Progenitor cell of endocrine pancreas (in vitro differentiated cells): ENCODE data around the gene TCEAL1. TPM values are rescaled to one million over a fixed set of nuclear protein-coding genes. Genes with fewer than 3 reads are reported as not detected.
"Not testable (repeated sequence)": the region's sequence is repeated elsewhere in the genome, so short reads cannot be mapped to it uniquely, and the experiment has no call there.

Source experiments
- DNase-seq: peaks from one replicate; pipeline ENCODE4 v3.0.0; 2021; ENCODE audit warnings: low spot score; ENCODE audit not compliant: unreplicated experiment
- H3K27ac Mint-ChIP-seq: 2 replicates; pipeline ENCODE4 v1.8.0; 2021; ENCODE audit warnings: mild to moderate bottlenecking, moderate library complexity, mixed read lengths
- H3K27me3 Mint-ChIP-seq: 2 replicates; pipeline ENCODE4 v1.8.0; 2021; ENCODE audit warnings: mixed read lengths
- H3K36me3 Mint-ChIP-seq: 2 replicates; pipeline ENCODE4 v1.8.0; 2022; ENCODE audit warnings: mixed read lengths; ENCODE audit not compliant: insufficient read depth
- H3K4me1 Mint-ChIP-seq: 2 replicates; pipeline ENCODE4 v1.8.0; 2021; ENCODE audit warnings: low read depth, mixed read lengths
- H3K4me3 Mint-ChIP-seq: 2 replicates; pipeline ENCODE4 v1.8.0; 2021; ENCODE audit warnings: low read depth, mild to moderate bottlenecking, moderate library complexity, mixed read lengths
- H3K9me3 Mint-ChIP-seq: 2 replicates; pipeline ENCODE4 v1.8.0; 2021; ENCODE audit warnings: low read depth, mixed read lengths
- total RNA-seq: library from RNA; stranded (reverse); gene quantifications from 2 replicates; pipeline ENCODE4 v1.2.1, GENCODE V29; 2021
- TF ChIP-seq, protein P1 (sequence below): fragments of 200-600 bp; sonication (generic); IDR thresholded peaks from one replicate; pipeline ENCODE4 v1.5.0; 2021; ENCODE audit warnings: antibody characterized with exemption, mild to moderate bottlenecking; ENCODE audit not compliant: unreplicated experiment

The TCEAL1 gene
- total RNA-seq, 1 donor from 2014 or later = 21.5 TPM

DNA sequence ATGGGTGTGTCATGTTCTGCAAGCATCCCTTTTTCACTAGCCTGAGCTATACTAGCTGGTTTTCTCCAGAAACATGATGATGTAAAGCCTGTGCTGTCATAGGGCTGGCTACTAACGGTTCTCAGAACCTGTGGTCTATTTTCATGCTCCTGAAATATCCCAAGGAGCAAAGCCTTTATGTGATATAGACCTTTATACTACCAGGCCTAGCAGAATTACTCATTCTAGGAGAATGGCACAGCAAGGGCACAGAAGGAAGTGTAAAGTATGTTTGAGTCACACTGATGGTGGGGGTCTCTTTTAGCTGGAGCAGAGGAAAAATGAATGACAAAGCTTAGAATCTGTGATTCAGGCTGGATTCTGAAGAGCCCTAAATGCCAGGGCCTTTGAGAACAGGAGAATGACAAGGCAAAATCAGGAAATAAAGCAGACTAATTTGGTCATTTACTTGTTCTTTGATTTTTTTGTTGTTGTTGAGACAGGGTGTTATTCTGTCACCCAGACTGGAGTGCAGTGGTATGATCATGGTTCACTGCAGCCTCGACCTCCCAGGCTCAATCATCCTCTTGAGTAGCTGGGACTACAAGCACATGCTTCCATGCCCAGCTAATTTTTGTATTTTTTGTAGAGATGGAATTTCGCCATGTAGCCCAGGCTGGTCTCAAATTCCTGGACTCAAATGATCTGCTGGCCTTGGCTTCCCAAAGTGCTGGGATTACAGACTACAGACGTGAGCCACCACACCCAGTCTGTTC lies 11.8 kb downstream of the TCEAL1 start:
- Mint-ChIP-seq H3K4me1 (no peaks in the 10 kb centered on the region), H3K27ac (no peak overlapping the region), H3K27me3 (no peaks in the 10 kb centered on the region), H3K9me3 (no peaks in the 10 kb centered on the region), H3K36me3 (no peaks in the 10 kb centered on the region), H3K4me3 (no peak overlapping the region)
- TF ChIP-seq, protein P1, sequence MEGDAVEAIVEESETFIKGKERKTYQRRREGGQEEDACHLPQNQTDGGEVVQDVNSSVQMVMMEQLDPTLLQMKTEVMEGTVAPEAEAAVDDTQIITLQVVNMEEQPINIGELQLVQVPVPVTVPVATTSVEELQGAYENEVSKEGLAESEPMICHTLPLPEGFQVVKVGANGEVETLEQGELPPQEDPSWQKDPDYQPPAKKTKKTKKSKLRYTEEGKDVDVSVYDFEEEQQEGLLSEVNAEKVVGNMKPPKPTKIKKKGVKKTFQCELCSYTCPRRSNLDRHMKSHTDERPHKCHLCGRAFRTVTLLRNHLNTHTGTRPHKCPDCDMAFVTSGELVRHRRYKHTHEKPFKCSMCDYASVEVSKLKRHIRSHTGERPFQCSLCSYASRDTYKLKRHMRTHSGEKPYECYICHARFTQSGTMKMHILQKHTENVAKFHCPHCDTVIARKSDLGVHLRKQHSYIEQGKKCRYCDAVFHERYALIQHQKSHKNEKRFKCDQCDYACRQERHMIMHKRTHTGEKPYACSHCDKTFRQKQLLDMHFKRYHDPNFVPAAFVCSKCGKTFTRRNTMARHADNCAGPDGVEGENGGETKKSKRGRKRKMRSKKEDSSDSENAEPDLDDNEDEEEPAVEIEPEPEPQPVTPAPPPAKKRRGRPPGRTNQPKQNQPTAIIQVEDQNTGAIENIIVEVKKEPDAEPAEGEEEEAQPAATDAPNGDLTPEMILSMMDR = no peak
- DNase-seq = no peak

DNA sequence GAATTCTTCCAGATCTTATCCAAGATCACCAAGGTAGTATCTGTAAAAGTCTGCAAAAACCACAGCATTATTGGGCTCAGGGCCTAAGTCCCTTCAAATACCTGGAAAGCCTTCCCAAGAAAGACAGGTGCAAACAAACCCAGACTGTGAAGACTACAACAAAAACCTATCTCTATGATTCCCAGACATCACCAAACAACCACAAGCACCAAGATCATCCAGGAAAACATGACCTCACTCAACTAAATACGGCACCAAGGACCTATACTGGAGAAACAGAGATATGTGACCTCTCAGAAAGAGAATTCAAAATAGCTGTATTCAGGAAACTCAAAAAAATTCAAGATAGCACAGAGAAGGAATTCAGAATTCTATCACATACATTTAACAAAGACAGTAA lies 15.3 kb downstream of the TCEAL1 start:
- Mint-ChIP-seq H3K27ac (no peak overlapping the region), H3K4me1 (no peaks in the 10 kb centered on the region), H3K9me3 (peaks cover 9% of the 10 kb centered on the region), H3K27me3 (no peaks in the 10 kb centered on the region), H3K36me3 (no peaks in the 10 kb centered on the region), H3K4me3 (no peak overlapping the region)
- no peak for DNase-seq
- TF ChIP-seq, protein P1 = no peak

DNA sequence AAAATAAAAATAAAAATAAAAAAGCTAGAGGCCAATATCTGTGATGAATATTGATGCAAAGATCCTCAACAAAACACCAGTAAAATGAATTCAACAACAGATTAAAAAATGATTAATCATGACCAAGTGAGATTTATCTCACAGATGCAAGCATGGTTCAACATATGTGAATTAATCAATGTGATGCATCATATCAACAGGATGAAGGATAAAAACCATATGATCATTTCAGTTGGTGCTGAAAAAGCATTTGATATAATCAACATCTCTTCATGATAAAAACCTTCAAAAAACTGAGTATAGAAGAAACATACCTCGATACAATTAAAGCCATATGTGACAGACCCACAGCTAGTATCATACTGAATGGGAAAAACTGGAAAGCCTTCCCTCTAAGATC lies 18.9 kb downstream of the TCEAL1 start:
- Mint-ChIP-seq H3K4me1 (no peaks in the 10 kb centered on the region), H3K9me3 (peaks cover 9% of the 10 kb centered on the region), H3K36me3 (no peaks in the 10 kb centered on the region), H3K27ac (no peak overlapping the region), H3K27me3 (no peaks in the 10 kb centered on the region), H3K4me3 (no peak overlapping the region)
- no peak for DNase-seq
- TF ChIP-seq, protein P1 = no peak

DNA sequence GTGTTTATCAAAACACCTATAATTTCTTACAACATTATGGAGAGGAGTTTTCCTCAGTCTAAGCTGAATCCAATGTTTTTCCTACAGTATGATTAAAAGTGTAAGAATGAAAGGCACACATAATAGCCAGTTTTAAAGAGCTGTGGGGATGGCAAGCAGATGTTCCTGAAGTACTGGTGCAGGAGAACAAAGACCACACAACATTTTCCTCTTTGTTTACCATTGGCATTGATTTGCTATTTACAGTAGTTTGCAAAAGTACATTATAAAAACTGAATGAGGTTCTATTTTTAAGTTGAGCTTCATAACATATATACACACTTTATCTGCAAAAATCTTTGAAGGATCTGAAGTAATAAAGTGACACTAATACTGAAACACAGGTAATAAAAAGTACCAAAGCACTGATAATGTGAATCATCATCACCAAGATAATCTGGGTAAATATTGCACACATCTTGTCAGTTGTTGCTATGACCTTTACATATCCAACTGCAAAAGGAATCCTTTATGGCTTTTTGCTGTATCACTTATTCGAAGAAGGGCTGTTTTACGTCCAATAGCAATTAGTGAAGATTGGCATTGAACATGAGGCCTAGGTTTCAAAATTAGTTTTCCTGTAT lies 22.5 kb downstream of the TCEAL1 start:
- Mint-ChIP-seq H3K4me3 (no peak overlapping the region), H3K36me3 (no peaks in the 10 kb centered on the region), H3K27ac (no peak overlapping the region), H3K9me3 (peaks cover 5% of the 10 kb centered on the region), H3K27me3 (no peaks in the 10 kb centered on the region), H3K4me1 (no peaks in the 10 kb centered on the region)
- no peak for DNase-seq
- TF ChIP-seq, protein P1 = no peak

DNA sequence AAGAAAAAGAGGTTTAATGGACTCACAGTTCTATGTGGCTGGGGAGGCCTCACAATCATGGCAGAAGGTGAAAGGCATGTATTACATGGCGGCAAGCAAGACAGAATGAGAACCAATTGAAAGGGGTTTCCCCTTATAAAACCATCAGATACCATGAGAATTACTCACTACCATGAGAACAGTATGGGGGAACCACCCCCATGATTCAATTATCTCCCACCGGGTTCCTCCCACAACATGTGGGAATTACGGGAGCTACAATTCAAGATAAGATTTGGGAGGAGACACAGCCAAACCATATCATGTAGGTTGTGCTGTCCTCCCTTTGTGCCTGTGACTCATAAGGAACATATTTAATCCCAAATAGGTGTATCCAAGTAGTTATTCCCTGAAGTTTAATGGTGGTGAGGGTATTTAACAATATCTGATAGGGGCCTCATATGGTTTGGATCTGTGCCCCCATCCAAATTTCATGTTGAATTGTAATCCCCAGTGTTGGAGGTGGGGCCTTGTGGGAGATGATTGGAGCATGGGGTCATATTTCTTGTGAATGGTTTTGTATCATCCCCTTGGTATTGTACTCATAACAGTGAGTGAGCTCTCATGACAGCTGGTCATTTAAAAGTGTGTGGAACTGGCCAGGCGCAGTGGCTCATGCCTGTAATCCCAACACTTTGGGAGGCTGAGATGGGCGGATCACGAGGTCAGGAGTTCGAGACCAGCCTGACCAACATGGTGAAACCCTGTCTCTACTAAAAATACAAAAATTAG lies 26.6 kb downstream of the TCEAL1 start:
- not testable (repeated sequence) for H3K4me3 Mint-ChIP-seq, H3K4me1 Mint-ChIP-seq

More for the DNA sequence above, 26.6 kb downstream of the TCEAL1 start:
- not testable (repeated sequence) for H3K27me3 Mint-ChIP-seq, DNase-seq, H3K36me3 Mint-ChIP-seq, H3K9me3 Mint-ChIP-seq, H3K27ac Mint-ChIP-seq
